GM18526 (cell line): ENCODE results near the gene KISS1.

Experiments
- POLR2A ChIP-seq: IDR thresholded peaks from 3 replicates; pipeline ENCODE4 v1.6.1; 2011; ENCODE audit not compliant: insufficient read length; ENCODE audit errors: extremely low read depth

The KISS1 gene

GRCh38 chr1:204219971-204220616 is 23.8 kb upstream of the KISS1 start:
- no peak for TF ChIP-seq POLR2A

GRCh38 chr1:204218552-204218951 is 22.3 kb upstream of the KISS1 start:
- TF ChIP-seq POLR2A: no peak

DNA sequence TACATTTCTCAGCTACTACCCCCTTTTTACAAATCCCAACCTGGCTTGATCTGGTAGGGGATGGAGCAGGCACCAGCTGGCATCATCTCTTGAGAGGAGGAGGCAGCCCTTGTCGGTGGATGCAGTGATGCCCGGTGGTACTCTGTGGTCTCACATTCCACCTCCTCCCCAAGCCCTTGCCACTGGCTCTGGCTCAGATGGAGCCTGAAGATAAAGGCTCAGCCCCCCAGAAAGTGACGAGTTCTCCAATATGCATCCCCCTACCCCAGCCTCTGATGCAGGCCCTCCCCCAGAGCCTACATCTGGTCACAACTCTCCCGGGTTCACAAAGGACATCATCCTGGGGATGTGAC is 21.3 kb upstream of the KISS1 start:
- TF ChIP-seq POLR2A: no peak

DNA sequence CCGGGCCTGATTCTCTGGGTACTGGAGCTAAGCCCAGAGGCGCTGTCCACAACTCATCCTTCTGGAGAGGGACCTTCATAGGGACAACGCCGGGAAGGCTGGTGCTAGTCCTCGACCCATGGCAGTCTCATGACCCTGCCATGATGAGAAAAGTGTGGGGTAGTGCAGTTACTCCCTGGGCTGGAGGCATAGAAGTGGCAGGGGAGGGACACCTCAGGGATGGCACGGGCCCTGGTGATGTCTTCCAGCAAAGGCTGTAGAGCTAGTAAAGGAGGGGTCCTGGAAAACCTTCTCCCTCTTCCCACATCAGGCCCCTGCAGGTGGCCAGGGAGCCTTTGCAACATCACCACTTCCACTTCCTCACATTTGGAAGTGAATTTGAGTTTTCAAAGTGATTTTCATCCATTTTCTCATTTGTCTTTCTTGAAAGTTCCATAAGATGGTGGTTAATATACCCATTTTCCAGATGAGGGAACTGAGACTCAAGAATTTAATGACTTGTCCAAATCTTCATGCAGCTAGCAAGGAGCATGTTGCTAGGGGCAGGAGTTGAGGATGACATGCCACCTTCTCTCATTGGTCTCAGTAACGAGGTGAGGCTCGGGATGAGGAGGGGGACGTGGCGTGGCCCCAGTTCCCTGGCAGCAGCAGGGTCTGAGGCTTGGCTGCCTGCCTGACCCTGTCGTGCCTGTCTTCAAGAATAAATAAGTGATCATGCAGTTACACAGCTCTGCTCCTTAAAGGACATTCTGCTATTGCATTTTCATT is 20.8 kb upstream of the KISS1 start:
- no peak for TF ChIP-seq POLR2A

DNA sequence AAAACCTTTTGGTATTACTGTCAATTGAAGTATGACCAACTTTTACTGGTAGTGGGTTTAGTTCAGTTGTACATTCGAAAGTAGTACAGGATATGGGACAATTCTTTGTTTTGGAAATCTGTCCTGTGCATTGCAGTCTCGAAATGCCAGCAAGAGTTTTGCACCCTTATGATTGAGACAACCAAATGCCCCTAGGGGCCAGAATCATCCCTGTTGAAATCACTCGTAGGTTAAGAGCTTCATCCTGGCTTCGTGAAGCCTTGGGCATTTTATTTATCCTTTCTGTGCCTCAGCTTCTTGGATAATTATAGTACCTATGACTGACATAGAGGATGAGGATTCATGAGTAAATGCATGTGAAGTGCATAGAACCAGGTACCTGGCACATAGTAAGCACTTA is 19.9 kb upstream of the KISS1 start:
- no peak for TF ChIP-seq POLR2A

DNA sequence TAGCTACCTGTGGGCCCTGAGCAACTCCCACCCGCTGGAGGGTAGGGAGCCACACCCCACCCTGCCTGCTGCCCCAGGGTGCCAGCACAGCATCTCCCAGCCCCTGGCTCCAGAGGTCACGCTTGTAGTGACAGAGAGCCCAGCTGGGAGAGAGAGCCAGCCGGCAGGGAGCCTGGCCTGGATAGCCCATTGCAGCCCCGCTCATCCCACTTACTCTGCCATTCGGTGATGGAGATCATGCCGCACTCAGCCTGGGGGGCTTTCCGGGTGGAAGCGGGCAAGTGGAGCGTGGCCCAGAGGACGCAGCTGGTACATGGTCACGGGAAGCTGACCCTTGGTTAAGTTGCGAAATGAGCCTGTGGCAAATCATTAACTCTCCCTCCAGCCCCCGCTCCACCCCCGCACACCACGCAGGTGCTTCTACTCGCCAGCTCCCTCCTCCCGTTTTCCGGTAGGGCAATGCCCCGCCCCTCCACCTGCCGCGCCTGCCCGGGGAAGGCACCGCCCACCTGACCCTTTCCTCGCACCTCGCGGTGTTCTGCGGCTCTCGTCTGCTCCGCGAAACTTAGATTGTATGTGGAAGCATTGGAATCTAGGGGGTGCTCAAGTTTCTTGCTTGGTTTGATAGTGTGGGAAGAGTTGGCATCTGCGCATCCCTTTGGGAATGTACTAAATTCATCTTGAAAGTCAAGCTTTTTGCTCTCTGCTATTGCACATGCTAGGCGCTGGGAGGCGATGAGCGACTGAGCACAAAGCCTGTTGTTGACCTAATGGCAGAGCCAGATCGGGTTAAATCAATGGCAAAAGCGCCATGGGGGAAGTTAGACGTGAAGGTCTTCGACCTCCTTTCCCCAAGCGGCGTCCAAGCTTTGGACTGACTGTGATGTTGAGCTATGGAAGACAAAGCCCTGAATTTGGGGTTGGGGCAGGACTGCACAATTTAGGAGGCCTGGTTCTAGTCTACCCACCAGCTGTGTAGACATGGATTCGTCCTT is 17.7 kb upstream of the KISS1 start, which contains the start of gene GOLT1A:
Gene GOLT1A, minus strand, starts transcription at position 321 of the 995 bp plus-strand sequence. Its CDS starts 82 bp downstream, at position 239.
- TF ChIP-seq POLR2A: no peak

GRCh38 chr1:204212715-204213114 is 16.4 kb upstream of the KISS1 start:
- no peak for TF ChIP-seq POLR2A

DNA sequence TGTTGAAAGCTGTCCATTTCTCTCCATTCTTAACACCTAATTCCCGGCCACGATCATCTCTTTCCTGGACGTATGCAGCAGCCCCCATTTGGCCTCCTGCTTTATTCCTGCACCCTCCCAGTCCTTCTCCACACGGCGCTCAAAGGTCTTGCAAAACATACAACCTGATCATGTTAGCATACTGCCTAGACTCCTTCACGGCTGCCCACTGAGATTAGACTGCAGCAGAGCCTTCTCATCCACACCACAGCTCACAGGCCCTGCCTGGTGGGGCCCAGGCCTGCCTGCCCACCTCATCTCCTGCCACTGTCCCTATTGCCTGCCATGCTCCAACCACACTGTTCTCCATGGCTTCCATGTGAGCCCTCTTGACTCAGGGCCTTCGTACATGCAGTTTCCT is 14.8 kb upstream of the KISS1 start:
- TF ChIP-seq POLR2A: no peak

DNA sequence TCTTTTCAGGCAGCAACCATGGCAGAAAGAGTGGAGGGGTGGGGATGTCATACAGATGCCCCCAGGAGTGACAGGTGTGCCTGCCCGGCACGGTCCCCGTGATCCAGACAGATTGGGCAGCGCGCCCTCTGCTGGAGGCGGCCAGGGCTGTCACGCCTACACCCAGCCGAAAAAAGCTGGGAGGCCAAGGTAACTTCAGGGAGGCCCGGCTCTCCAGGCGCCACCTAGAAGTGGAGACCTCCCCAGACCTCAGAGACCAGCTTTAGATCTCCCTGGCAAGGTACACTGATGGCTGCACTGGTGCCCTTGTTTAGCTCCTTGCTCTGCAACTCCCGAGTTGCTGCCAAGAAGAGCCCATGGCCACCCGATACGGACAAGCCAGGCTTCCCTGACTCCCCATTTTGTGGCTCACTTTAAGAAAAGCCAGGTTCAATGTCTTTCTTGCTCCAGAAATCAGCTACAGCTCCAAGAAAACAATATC is 10.9 kb upstream of the KISS1 start:
- TF ChIP-seq POLR2A: no peak

DNA sequence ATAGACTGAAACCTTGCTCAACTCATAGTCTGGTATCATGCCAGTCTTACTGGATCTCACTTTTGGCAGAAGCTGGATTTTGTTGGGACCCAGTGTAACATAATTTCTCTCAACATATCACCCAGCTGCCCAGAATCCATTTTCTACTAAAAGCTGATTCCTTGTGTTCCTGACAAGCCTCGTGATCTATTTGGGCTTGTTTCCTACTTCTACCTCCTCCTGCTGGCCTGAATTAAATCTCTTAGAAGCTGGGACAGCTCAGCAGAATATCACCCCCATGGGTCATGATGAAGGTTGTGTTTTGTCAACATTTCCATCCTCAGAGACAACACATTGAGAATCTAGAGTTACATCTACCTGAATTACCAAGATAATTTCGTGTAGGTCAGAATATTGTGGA is 9.8 kb upstream of the KISS1 start:
- no peak for TF ChIP-seq POLR2A

DNA sequence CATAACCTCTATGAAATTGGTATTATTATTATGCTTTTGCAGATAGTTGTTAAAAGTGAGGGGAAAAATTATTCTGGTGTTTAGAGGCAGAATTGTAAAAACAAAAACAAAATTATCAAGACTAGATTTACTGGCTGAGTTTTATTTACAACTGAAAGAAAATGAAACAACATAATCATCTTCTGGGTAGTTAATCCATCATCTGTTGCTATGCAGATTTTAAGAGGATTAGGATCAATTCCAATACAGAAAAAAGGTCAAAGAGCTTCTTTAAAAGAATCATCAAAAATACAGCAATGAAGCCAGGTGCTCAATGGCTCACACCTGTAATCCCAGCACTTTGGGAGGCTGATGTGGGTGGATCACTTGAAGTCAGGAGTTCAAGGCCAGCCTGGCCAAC is 9.2 kb upstream of the KISS1 start:
- TF ChIP-seq POLR2A: no peak

DNA sequence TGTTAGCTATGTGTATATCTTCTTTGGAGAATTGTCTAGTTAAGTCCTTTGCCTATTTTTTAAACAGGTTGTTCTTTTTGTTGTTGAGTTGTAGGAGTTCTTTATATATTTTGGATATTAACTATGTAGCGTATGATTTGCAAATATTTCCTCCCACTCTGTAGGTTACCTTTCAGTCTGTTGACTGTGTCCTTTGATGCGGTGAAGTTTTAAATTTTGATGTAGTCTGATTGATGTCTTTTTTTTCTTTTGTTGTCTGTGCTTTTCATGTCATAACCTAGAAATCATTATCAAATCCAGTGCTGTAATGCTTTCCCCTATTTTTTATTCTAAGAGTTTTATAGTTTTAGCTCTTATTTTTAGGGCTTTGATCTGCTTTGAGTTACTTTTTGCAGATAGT is 8.7 kb upstream of the KISS1 start:
- TF ChIP-seq POLR2A: no peak

DNA sequence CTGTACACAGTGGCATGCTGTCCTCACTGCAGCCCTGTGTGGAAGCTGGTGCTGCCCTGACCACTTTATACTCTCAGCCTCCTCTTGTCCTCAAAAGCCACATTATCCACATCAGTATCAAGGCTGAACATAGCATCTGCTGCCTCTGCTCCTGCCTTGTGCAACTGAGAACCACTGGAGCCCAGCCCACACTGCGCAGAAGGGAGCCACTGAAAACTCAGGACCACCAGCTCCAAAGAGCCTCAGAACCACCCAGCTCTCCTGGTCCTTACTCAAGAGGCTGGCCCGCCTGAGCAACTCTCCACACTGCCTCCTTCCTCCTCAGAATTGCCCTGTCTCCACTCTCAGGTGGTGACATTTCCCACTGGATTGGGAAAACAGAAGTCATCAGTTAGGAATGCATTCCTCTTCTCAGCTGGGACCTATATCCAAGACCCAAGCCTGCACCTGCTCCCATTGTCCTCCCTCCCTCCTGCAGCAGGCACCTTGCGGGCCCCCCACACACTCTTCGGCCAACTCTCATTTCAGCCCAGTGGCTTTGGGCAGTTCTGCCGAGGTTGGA is 7.0 kb upstream of the KISS1 start:
- no peak for TF ChIP-seq POLR2A

- TF ChIP-seq POLR2A: no peak
These were observed 6.2 kb upstream of the KISS1 start for GRCh38 chr1:204202481-204202880.
